ENCODE results near the gene CHST2.
A peak's percentile ranks its signal among the peaks of the same experiment; 100 is the strongest.
"Not testable (repeated sequence)": the region's sequence is repeated elsewhere in the genome, so short reads cannot be mapped to it uniquely, and the experiment has no call there.

CHST2 gene
- 0.72 to 2.1 reads per million in 2 donors for total RNA-seq

DNA sequence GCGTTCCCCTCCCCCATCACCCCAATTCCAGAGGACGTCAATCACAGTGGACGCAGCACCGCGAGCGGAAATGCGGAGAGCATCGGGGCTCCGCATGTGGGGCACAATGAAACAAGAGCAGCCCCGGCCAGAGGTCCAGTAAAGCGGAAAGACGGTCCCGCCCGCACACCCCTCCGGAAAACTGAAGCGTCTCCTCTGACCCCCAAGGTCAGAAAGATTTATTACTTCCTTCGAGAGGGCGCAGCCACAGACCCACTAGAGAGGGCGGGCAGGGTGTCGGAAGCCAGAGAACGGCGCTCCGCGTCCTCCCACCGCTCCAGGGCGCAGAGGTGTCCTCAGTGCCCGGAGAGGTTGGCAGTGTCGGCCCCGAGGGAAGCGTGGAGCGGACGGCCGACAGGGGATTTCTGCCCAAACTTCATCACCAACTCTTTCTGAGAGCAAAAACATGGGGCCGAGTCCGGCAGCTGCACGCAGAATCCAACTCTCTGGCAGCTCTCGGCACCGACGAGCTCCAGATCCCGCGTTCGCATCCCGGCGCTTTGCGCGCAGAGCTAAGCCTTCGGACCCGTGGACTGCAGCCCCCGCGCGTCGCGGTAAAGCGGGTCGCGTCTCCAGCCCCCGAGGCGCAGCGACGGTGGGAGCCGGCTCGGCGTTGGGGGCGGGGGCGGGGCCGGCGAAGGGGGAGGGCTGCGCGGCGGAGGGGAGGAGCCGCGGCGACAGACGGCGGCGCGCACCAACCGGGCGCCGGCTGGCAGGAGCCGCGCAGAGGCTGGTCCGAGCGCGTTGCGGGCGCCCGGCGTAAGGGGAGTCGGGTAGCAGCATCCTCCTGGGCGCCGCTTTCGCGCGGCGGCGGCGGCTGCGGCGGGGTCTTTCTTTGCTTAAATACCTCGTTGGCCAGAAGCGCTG lies at the start of gene CHST2:
Gene CHST2 (plus strand): TSS at position 763 of the 906 bp plus-strand sequence. CDS start 1,046 bp downstream, outside the sequence.
- DNase-seq, result peak; percentile 13

- DNase-seq, result no peak
Measured at GRCh38 chr3:143070977-143071551, 48.5 kb upstream of the CHST2 start.

- no peak for DNase-seq
Measured at GRCh38 chr3:143071776-143072175, 47.8 kb upstream of the CHST2 start.

GRCh38 chr3:143072298-143073020 lies 47.1 kb upstream of the CHST2 start:
- not testable (repeated sequence) for DNase-seq

- not testable (repeated sequence) for DNase-seq
Measured at GRCh38 chr3:143073541-143073940, 46.0 kb upstream of the CHST2 start.

DNA sequence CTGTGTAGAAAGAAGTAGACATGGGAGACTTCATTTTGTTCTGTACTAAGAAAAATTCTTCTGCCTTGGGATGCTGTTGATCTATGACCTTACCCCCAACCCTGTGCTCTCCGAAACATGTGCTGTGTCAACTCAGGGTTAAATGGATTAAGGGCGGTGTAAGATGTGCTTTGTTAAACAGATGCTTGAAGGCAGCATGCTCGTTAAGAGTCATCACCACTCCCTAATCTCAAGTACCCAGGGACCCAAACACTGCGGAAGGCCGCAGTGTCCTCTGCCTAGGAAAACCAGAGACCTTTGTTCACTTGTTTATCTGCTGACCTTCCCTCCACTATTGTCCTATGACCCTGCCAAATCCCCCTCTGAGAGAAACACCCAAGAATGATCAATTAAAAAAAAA lies 45.6 kb upstream of the CHST2 start:
- not testable (repeated sequence) for DNase-seq

DNA sequence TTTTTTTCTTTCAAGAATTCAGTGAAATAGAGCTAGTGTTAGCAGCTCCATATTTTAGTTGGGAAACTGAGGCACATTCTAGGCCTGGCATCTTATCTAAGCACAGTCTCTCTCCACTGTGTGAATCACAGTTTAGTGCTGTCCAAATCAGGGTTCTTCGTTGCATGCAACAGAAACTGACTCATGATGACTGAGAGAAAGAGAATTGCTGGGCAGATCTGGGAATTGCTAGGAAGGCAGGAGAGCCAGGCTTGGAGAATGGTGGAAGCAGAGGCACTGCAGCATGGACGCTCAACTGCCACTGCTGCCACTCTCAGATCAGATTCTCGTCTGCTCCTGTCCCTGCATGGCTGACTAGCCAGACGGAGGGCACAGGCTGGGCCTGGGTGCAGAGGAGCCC lies 40.7 kb upstream of the CHST2 start:
- no peak for DNase-seq

DNA sequence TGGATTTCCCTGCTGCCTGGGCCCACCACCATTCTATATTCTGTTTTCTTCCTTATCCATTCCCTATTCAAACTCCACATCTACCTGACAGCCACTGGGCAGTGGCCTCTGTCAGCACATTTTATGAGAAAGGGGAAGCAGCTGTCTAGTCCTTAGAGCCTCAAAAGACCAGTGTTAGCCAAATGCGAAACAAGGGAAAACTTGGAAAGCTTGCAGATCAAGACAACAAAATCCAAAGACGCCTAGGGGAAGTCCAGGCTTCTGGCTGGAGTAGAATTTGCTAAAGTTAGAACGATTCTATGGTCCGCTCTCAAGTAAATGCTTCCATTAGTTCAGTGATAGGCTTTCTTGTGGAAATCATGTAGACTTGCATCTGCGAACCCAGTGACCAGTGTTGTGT lies 39.4 kb upstream of the CHST2 start:
- no peak for DNase-seq

DNA sequence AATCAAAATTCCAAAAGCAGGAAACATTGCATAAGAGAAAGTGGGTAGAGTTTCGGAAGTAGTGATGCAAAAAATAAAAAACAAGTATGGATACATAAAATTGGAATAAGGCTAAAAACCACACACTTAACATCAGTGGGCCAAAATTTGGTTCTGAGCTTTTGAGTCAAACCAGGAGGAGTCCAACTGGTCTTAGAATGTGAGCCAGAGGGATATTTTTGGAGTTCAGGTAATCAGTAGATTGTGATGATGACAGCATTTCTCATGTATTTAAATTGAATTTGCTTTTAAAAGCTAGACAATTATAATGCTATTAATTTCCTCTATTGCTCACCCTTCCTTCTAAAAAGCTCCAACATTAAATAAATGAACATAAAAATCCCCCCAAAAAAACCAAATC lies 38.2 kb upstream of the CHST2 start:
- DNase-seq, result no peak

DNA sequence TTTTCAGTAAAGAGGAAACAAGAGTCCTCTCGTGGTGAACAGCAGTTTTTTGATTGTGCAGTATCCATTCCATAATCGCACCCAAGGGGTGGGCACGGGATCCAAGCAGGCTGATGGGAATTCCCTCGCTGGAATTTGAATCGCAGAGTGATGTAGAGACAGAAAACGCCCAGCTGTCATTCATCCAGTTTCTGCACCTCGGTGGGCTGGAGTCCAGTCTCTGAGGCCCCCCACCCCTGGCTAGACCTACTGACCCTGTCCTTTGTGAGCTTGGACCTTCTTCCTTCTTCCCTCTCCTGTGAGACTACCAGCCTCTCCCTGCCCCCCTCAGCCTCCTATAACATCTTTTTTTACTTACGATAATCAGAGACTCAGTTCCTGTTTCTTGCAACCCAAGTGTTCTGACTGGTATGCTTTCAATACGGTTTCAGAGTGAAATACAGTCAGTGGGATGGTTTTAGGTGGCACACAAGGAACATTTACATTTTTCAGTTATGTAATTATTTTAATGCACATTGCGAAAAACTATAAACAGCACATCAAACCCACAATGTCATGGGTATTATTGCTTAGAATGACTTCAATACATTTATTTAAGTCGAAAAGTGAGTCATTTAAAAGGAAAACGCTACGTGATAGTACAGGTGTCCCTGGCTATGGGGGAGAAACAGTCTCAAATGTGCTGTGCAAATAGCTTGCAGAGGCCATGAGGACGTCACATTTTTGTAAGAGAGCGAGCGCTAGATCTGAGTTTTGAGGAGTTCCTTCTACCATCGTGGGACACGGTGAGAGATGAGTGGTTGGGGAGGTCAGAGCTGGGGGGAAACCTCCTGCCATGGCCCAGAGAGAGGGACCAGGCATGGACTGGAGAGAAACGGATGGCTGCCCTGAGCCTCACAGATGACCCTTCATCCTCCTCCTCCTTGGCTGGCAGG lies 37.5 kb upstream of the CHST2 start:
- DNase-seq, result no peak

- DNase-seq, result no peak
Measured at GRCh38 chr3:143083781-143084180, 35.8 kb upstream of the CHST2 start.

DNA sequence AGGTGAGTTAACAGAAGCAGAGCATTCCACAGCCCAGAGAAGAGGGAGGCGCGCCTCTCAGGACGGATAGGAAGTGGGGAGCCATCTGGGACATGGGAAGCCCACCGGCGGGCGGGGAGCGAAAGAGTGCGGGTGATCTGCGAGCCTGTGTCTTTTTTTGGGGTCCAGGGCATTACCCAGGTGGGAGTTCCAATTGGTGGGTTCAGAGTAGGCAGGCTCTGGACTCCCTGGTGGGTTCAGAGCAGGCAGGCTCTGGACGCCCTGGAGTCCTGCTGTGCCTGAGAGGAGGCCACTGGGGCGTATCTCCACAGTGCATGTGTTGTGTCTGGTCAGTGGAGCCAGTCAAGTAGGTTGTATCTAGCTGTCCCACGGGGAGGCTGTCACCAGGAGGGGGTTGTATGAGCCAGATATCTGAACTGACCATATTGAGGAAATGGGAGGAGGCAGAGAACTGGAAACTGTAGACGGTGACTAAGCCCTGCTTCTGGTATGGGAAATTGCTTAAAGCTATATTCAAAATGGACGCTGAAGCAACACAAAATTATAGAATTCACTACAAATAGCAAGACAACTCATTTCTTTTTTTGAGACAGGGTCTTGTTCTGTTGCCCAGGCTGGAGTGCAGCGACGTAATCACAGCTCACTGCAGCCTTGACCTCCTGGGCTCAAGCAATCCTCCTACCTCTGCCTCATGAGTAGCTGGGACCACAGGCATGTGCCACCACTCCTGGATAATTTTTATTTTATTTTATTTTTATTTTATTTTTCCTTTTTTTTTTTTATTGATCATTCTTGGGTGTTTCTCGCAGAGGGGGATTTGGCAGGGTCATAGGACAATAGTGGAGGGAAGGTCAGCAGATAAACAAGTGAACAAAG lies 34.5 kb upstream of the CHST2 start:
- no peak for DNase-seq

DNA sequence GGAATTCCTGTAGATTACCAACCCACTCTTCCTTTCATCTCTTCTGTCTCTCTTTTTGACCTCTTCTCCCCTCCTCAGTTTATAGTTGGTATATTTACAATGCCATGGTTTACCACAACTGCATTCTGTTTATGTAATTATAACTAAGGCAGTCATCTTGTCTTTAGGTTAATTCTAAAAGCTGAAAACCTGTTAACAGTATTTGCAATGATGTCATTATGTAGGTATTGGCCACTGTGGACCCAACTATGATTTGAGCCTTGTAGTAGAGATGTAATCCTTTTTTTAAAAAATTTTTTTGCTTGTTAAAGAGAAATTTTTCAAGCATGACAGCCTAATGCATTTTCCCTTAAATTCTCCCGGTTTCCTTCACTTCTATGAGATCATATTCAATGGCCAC lies 30.7 kb upstream of the CHST2 start:
- no peak for DNase-seq

DNA sequence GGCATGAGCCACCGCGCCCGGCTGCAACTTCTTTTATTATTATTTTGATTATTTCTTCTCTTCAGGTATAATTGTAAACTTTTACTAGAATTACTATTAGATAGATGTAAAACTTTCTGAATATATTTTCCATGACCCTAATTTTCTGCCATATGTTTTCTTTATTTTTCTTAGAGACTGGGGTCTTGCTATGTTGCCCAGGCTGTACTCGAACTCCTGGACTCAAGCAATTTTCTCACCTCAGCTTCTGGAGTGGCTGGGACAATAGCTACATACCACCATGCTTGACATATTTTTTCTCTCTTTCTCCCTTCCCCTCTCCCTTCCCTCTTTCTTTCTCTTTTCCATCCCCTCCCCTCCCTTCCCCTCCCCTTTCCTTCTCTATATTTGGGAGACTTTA lies 29.6 kb upstream of the CHST2 start:
- DNase-seq, result no peak

- no peak for DNase-seq
Measured at GRCh38 chr3:143090486-143090885, 29.1 kb upstream of the CHST2 start.

DNA sequence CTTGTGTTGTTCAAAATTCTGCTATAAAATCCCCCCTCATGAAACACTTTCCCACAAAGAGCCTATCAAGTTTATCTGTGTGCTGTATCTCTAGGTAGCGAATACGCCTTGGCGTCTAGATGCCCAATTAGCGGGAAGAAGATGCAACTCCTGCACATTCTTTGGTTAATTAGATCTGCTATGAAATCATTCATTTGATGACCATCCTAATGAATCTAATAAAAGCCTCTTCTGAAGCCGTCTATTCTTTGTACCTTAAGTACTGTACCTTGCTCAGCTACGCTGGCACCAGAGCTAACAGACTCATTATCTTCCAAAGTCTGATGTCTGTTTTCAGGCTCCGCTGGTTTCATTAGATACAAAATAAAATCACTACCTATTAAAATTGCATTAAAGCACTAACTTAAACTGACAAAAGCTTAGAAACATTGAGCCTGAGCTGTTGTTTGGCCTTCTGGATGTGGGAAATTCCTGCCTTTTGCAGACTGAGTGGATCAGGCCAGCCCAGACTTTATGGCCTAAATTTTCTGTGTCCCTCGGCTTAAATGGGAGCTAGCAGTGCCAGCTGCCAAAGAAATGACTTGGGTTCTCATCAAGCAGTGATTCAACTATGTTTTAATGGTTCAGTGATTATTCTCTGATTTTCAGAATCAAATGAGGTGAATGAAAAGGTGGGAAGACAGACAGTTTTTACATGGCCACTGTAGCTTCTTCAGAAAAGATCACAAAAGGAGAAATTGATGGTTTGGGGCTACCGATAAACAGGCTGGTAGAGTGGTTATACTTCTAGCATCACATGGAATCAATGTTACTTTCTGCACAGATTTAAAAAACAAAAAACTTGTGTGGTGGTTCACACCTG lies 28.4 kb upstream of the CHST2 start:
- DNase-seq, result no peak

- no peak for DNase-seq
Measured at GRCh38 chr3:143092191-143092590, 27.4 kb upstream of the CHST2 start.

- DNase-seq, result no peak
Measured at GRCh38 chr3:143095813-143096212, 23.8 kb upstream of the CHST2 start.

DNA sequence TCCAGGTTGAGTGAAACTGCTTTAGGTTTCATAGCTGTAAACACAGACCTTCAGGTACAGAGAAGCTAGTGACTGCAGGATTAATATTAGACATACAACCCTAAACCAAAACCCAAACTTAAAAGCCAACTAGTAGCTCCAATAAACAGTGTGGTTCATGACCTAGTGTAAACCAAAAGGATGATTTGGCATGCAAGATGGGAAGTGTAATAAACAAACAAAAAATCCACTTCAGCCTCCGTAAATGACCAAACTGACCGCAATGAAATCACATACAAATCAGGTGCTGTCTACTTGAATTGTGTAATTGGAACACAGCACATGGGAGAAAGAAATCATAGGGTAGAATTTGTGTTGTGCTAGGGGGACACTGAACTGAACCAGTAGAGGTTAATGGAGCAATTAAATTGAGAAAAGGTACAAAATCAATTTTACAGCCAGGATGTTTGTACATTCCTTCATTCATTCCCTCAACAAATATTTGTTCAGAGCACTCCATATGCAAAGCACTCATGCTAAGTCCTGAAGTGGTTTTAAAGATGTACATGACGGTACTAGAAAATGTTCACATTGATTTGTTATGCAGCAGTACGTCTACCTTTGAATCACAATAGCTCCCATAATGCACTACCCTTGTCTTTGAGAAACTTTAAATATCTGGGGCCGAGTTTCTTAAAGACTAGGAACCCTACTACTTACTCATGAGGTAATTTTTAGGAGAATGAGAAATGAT lies 21.4 kb upstream of the CHST2 start:
- DNase-seq, result no peak

DNA sequence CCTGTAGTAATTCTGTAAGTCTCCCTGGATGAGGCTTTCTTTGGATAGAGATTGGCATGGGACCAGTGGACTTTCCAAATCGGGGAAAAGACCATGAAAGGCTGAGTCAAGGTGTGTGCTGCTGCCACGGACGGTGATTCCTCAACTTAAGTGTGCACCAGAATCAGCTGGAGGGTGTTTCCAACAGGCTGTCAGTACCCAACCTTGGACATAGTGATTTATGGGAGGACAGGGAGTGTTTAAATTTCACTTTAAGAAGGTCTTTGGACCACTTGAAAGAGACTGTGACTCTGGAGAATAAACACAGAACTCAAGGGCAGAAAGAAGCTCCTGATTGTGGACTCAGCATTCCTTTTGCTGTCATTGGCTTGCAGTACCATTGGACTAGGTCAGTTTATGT lies 20.4 kb upstream of the CHST2 start:
- DNase-seq, result no peak

Measured in T-helper 9 cell (primary cell).